GM12891 (cell line): ENCODE measurements around the gene PROX1.

Experiments used
- DNase-seq: peaks from one replicate; pipeline ENCODE4 v3.0.0; 2011; ENCODE audit warnings: low spot score; ENCODE audit not compliant: insufficient read length
- FAIRE-seq: peaks from 2 replicates; lab custom pipeline; 2011; peaks lifted over from hg19 to GRCh38; lab: Jason Lieb, UNC
- PAX5 ChIP-seq: IDR thresholded peaks from 2 replicates; pipeline ENCODE4 v1.6.1; 2011; ENCODE audit warnings: low read length, moderate library complexity, mild to moderate bottlenecking; ENCODE audit not compliant: insufficient read depth, severe bottlenecking
- POLR2A ChIP-seq: IDR thresholded peaks from 2 replicates; pipeline ENCODE4 v1.6.1; 2011; ENCODE audit warnings: low read depth, low read length, control low read depth
- POLR2AphosphoS5 ChIP-seq: IDR thresholded peaks from 2 replicates; pipeline ENCODE4 v1.6.1; 2011; ENCODE audit warnings: low read depth, low read length, control low read depth
- POU2F2 ChIP-seq: IDR thresholded peaks from 2 replicates; pipeline ENCODE4 v1.6.1; 2011; ENCODE audit warnings: low read depth, mild to moderate bottlenecking, control low read depth, low read length, moderate library complexity
- SPI1 ChIP-seq: IDR thresholded peaks from 2 replicates; pipeline ENCODE4 v1.6.1; 2011; ENCODE audit warnings: low read depth, low read length, control low read depth
- TAF1 ChIP-seq: IDR thresholded peaks from 2 replicates; pipeline ENCODE4 v1.6.1; 2011; ENCODE audit warnings: low read depth, low read length, control low read depth

Gene PROX1

GRCh38 chr1:214008791-214009422, 21.1 kb downstream of the PROX1 start:
- FAIRE-seq (no peak), DNase-seq (no peak)
- TF ChIP-seq POU2F2 = no peak

DNA sequence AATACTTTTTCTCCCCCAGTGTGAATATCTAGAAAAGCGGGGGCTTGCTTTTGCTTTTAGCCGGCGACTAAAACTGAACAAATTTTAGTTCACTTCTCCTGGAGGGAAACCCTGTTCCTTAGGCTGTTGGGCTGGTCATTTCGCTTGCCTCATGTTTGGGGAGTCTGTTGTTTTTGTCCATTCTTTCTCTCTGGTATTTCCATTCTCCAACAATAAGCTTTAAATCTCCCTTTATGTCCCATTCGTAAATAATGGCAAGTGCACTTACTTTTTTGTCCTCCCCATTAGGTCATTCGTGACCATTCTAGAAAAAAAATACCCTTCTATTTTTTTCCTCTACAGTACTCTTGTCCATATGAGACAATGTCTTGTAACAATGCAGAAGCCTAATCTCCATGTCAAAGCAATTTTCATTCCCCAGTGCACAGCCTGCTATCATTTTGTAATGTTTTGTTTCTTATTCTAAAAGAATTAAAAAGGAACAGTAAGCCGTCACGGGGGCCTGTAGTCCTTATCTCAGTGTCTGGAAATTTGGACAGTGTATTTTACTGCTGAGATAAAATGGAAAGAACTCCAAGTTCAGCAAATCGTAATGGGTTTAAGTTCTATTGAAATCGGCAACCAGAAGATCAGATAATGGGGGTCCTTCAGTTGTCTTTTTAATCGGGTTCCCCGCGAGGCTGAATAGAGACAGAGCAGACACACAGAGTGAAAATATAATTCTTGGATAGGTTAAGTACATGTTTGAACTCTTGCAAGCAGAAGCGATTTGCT, 21.8 kb downstream of the PROX1 start:
- FAIRE-seq (no peak), DNase-seq (no peak)
- TF ChIP-seq POU2F2 (no peak), POLR2A (no peak), PAX5 (no peak), SPI1 (no peak), POLR2AphosphoS5 (no peak), TAF1 (no peak)

- FAIRE-seq (no peak), DNase-seq (no peak)
- TF ChIP-seq POLR2A (no peak), TAF1 (no peak), POU2F2 (no peak), PAX5 (no peak), POLR2AphosphoS5 (no peak), SPI1 (no peak)
Measured at GRCh38 chr1:214010197-214010573, 22.4 kb downstream of the PROX1 start.

DNA sequence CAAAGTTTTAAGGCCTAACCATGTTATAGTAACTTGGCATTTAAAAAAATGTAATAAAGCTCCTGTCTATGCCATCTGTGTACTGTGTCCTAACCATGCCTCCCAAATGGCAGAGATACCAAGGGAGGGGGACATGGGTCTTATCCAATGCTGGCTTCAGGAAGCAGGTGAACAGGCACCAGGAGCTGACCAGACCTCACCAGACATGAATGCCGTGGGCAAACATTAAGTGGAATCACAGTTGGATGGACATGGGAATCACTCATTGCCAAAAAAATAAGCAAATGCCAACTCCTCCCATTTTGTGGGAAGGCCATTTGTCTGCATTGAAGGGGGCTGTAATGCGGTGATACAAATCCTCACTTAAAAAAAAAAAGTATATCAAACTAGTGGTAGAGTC, 22.9 kb downstream of the PROX1 start:
- no peak for DNase-seq
- FAIRE-seq = no peak
- TF ChIP-seq POLR2AphosphoS5 (no peak), POLR2A (no peak), TAF1 (no peak), PAX5 (no peak), SPI1 (no peak), POU2F2 (no peak)

- TF ChIP-seq POLR2AphosphoS5 = no peak
- TF ChIP-seq TAF1 = no peak
- no peak for TF ChIP-seq SPI1
- no peak for TF ChIP-seq POLR2A
- TF ChIP-seq PAX5 = no peak
- no peak for TF ChIP-seq POU2F2
- FAIRE-seq = no peak
- DNase-seq = no peak
Measured at GRCh38 chr1:214012418-214012817, 24.6 kb downstream of the PROX1 start.

GRCh38 chr1:214013614-214014377, 26.0 kb downstream of the PROX1 start:
- no peak for FAIRE-seq
- DNase-seq = no peak
- TF ChIP-seq POLR2A (no peak), POU2F2 (no peak), SPI1 (no peak), POLR2AphosphoS5 (no peak), PAX5 (no peak), TAF1 (no peak)

DNA sequence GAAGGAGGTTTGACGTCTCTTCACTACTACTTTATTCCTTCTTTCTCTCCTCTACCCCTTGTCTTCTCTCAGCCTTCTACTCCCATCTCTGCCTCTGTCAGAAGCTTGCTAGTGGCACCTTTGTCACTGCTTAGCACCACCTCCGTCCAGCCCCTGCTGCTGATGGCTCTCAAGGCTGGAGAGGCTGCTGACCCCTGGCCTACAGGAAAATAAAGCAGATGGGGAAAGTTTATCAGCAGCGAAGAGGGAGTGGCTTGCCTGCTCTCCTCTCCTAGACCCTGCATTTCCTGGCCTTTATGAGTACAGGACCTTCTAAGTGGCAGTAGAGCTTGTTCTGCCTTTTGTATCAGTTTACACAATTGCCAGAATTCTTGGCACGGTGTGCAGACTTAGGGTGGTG, 27.0 kb downstream of the PROX1 start:
- FAIRE-seq (no peak), DNase-seq (no peak)
- TF ChIP-seq POLR2AphosphoS5 (no peak), POLR2A (no peak), SPI1 (no peak), POU2F2 (no peak), PAX5 (no peak), TAF1 (no peak)

- TF ChIP-seq SPI1 (no peak), POU2F2 (no peak), POLR2AphosphoS5 (no peak), POLR2A (no peak), PAX5 (no peak)
- DNase-seq = no peak
- FAIRE-seq = no peak
Measured at GRCh38 chr1:214017191-214017982, 29.6 kb downstream of the PROX1 start.

DNA sequence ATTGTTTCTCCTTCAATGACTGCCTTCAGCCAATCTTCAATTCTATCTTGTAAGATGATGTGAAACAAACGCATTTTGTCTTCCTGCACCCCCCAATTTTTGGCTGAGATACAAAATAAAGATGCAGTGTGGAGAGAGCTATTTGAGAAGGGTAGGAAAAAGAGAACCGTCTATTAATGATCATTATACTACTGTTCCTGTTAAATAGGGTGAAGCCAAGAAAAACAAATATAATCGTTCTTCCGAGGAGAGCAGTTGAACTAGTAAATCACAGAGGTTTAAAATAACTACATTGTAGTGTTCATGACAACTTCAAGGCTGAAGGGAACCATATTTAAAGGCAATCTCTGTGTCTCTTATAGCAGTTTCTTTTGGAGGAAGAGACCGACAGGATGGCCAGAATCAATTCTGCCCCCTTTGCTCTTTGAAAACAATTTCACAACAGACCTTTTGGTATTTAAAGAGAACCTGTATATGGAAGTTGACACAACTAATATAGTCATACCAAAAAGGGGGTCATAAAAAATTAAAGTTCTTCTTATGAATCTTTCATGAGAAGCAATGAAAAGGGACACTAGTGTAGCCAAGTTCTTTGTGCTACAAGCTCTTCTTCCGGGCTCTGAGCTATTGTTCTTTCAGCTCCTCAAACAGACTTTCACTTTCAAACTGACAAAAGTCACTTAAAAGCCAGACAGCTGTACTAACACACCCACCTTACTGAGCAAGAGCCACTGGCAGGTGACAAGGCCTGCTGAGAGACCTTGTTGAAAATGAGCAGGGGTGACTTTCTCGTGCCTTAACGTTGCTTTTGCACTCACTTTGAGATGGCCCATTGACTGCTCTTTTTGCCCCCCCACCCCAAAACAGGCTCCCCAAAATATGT, 30.9 kb downstream of the PROX1 start:
- FAIRE-seq (no peak), DNase-seq (peak; percentile 5)
- TF ChIP-seq POU2F2 = no peak
- no peak for TF ChIP-seq POLR2AphosphoS5
- no peak for TF ChIP-seq PAX5
- TF ChIP-seq TAF1 = no peak
- TF ChIP-seq POLR2A = no peak
- no peak for TF ChIP-seq SPI1
